ENCODE data around the gene NIBAN1. TPM values are rescaled to one million over a fixed set of nuclear protein-coding genes. Genes with fewer than 3 reads are reported as not detected.

Gene NIBAN1
- total and polyA plus RNA-seq, 9 of the 15 experiments (the other 6 are each of a cell fraction or from before 2014, with no cell fraction given) = 1.5 to 26.6 (median 16.2) TPM

GRCh38 chr1:184929711-184930202, 44.6 kb downstream of the NIBAN1 start (continued):
- TF ChIP-seq ZBTB40 (IDR thresholded peaks at IDR 0.05) = 0 out of 2 replicates have a peak, but pooled peaks have one; percentile 14
- TF ChIP-seq ZBTB40 (CRISPR knock-in tag; IDR thresholded peaks at IDR 0.05) = no peak
- TF ChIP-seq GATA2 (CRISPR knock-in tag; IDR thresholded peaks at IDR 0.05) = 0 out of 2 replicates have a peak, but pooled peaks have one; percentile 23
- no peak for TF ChIP-seq ZNF280A (IDR thresholded peaks at IDR 0.05; ENCODE audit: low read depth, partially characterized antibody)
- peak; percentile 6; the same call in 1 of the 2 replicates for TF ChIP-seq POLR2AphosphoS5 (IDR thresholded peaks at IDR 0.05; ENCODE audit: control insufficient read depth, insufficient read depth, low read depth, low read length)
- peak; percentile 31; the same call in 1 of the 2 replicates for TF ChIP-seq CREB3L1 (IDR thresholded peaks at IDR 0.05; ENCODE audit: borderline replicate concordance, low read depth)
- no peak for TF ChIP-seq RB1 (IDR thresholded peaks at IDR 0.05; ENCODE audit: low read depth)
- no peak for TF ChIP-seq SMARCB1 (IDR thresholded peaks at IDR 0.05; ENCODE audit: insufficient read length, low read depth)
- no peak for TF ChIP-seq TAF1 (IDR thresholded peaks at IDR 0.05; ENCODE audit: control insufficient read depth, extremely low read depth, insufficient read depth, low read length, severe bottlenecking)
- peak; percentile 64 for TF ChIP-seq DPF2 (IDR thresholded peaks at IDR 0.05)
- TF ChIP-seq LEF1 (IDR thresholded peaks at IDR 0.05) = peak; percentile 26; the same call in 1 of the 2 replicates
- no peak for TF ChIP-seq MYNN (IDR thresholded peaks at IDR 0.05)
- TF ChIP-seq MYNN (CRISPR knock-in tag; IDR thresholded peaks at IDR 0.05) = no peak
- no peak for TF ChIP-seq ADNP (tag; IDR thresholded peaks at IDR 0.05)
- TF ChIP-seq TFAM (CRISPR knock-in tag; conservative IDR thresholded peaks at IDR 0.05) = no peak
- TF ChIP-seq STAG1 (CRISPR knock-in tag; IDR thresholded peaks at IDR 0.05; ENCODE audit: borderline replicate concordance) = no peak
- no peak for TF ChIP-seq KDM4B (IDR thresholded peaks at IDR 0.05; ENCODE audit: borderline replicate concordance in 2 of 2, low read depth in 1 of 2)

All from K562 (cell line).